GM18517 (cell line): ENCODE measurements around the gene HELZ2.

Experiments used
- ATAC-seq: cut with Tn5 transposase; IDR thresholded peaks from one replicate; pipeline ENCODE4 v1.9.1; 2021; ENCODE audit warnings: mild to moderate bottlenecking, moderate library complexity; ENCODE audit not compliant: unreplicated experiment

HELZ2 gene

GRCh38 chr20:63597651-63598478 is 23.8 kb upstream of the HELZ2 start:
- ATAC-seq: no peak

GRCh38 chr20:63596423-63596822 is 22.4 kb upstream of the HELZ2 start:
- no peak for ATAC-seq

DNA sequence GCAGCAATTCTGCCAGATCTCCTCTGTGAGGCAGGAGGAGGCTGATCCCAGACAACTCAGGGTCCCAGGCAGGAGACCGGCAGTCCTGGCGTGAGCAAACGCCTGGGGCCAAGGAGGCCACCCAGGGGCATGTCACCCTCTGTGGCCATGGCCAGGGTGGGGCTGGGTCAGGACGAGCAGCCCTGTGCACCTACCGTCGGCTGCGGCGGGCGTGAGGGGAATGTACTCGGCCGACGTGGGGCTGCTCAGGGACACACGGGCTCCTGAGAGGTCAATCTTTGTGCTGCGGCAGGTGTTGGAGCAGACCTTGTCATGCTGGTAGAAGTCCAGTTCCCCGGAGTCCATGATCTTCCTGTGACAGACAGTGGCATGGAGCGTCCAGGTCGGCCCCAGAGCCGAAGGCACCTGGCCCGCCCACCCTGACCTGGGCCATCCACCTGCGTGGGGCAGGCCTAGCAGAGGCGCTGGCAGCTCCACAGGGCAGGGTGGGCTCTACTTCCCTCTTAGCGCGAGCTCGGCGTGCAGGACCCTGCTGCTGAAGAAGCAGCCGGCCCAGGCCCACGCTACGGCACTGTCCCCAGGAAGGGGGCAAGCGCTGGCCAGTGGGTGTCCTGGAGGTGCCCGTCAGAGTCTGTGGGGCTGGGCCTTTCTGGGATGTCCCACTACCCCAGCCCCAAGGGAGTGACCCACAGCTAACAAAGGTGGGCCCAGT is 21.5 kb upstream of the HELZ2 start:
- ATAC-seq: no peak

- ATAC-seq: no peak
Observed at GRCh38 chr20:63594043-63594561, 20.1 kb upstream of the HELZ2 start.

GRCh38 chr20:63592661-63593060 is 18.6 kb upstream of the HELZ2 start:
- ATAC-seq: no peak

DNA sequence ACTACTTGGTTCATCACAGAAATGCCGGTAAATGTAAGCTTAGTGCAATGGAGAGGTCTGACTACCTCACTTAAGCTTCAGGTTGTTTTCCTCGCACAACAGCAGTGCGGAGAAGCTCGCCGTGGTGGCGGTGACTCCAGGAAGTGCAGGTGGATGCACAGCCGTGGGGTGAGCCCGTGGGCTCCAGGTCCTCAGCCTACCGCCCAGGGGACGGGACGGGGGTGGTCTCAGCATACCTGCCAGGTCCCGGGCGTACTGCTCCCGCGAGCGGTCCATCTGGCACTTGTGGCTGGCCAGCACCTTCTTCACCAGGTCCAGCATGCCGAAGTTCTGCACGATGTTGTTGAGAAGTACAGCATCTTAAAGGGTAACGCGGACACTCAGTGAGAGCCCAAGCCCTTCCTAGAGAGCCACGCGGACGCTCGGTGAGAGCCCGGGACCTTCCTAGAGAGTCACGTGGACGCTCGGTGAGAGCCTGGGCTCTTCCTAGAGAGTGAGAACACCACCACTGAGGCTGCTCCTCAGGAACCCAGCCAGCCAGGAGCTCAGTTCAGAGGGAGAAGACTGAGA is 17.8 kb upstream of the HELZ2 start:
- ATAC-seq: no peak

DNA sequence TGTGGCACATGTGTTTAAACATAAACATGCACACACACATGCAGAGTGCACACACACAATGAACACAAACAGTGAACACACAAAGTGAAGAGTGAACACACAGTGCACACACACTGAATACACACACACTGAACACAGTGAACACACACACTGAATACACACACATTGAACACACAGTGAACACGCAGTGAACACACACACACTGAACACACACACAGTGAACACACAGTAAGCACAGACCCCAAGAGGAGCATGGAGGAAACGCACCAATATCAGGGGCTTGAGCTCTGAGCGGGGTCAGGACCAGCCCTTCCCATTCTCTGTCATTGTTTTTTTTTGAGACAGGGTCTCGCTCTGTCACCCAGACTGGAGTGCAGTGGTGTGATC is 17.1 kb upstream of the HELZ2 start:
- no peak for ATAC-seq

GRCh38 chr20:63590218-63591146 is 16.4 kb upstream of the HELZ2 start:
- no peak for ATAC-seq

DNA sequence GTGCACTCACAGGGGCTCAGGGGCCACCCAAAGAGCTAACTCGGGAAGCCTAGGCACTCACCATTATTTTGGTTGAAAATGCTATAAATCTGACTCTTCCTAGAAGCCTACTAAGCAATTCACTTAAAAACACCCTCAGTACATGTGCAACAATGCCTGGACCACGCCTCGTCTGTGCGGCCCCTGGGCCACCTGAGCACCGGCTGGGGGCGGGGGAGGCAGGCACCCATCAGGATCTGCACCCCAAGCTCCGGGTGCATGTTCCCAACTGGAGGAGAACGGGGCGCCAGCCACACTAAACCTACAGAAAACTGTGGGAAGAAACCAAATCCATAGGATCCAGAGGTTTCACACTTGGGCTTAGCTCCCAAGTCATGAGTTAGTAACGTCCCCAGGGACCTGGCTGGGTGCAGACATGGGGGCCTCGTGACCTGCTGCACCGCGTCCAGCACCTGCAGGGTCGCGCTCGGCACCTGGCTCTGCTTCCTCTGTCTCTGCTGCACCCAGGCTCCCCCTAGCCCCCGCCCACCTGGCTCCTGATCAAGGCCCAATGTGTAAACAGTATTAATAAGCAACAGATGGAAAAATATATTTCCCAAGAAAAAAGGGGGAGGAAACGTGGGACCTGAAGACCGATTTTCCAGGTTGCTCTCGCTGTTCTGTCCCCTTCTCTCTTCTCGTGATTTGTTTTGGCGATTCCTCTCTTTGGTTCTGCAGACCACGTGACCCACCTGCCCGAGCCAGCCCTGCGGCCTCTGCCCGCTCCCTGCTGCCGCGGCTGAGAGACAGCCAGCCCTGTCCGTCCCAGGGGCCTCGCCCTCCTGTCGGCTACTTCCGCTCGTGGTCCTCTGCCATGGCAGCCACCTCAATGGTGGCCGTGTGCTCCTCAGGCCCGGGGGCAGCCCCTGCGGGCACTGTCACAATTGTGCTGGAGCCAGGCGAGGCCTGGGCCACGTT is 15.5 kb upstream of the HELZ2 start:
- ATAC-seq: no peak

GRCh38 chr20:63588641-63589041 is 14.6 kb upstream of the HELZ2 start:
- ATAC-seq: no peak

DNA sequence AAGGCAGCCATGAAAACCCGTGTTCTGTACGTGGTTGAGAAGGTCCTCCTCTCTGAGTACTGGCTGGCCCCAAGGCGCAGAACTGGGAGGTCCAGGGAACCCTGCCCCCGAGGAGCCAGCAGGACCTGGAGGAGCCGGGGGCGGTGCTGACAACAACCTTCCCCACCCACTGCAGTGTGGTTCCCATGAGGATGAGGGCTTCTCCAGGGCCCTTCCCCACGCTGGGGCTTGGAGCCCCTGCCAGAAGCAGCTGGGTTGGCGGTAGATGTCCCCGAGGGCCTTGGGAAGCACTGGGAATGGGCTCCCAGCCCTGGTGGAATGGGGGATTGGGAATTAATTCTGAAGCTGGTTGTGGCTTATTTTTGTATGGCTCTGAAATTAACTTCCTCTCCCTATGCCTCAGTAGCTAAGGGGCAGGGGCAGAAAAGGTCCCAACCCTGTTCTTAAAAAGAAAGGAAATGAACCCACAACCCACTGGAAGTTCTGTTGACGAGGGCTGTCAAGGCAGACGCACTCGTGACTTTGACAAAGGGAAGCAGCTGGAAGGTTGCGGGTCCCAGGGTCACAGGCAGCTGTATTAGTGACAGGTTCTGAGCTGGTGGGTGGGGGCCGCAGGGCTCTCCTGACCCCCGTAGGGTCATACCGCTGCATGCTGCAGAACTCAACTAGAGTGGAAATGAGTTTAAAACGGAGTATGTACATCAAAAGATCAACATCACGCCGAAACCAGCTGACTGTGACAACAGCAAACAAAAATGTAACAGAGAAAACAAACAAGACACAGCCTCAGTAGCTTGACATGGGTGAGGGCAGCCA is 13.9 kb upstream of the HELZ2 start:
- ATAC-seq: no peak

- ATAC-seq: no peak
Observed at GRCh38 chr20:63587256-63587655, 13.2 kb upstream of the HELZ2 start.

- ATAC-seq: no peak
Observed at GRCh38 chr20:63586797-63587196, 12.8 kb upstream of the HELZ2 start.

- ATAC-seq: no peak
Observed at GRCh38 chr20:63585616-63586565, 11.9 kb upstream of the HELZ2 start.

DNA sequence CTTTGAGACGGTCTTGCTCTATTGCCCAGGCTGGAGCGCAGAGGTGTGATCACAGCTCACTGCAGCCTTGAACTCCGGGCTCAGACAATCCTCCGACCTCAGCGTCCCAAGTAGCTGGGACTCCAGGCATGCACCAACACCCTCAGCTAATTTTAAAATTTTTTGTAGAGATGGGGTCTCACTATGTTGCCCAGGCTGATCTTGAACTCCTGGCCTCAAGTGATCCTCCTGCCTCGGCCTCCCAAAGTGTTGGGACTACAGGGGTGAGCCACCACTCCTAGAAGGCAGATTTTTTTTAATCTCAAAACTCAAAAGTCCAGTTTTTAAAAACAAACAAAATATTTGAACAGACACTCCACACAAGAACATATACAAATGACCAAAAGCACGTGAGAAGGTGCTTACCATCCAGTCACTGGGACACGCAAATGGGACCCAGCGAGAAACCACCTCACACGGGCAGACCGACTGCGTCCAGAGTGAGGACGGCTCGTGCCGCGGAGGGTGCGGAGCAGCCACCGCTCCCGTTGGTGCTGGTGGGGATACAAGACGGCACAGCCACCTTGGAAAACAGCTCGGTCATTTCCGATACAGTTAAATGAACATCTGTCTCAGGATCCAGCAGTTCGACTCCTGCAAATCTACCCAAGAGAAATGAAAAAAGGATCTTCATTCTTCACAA is 8.5 kb upstream of the HELZ2 start:
- ATAC-seq: no peak

DNA sequence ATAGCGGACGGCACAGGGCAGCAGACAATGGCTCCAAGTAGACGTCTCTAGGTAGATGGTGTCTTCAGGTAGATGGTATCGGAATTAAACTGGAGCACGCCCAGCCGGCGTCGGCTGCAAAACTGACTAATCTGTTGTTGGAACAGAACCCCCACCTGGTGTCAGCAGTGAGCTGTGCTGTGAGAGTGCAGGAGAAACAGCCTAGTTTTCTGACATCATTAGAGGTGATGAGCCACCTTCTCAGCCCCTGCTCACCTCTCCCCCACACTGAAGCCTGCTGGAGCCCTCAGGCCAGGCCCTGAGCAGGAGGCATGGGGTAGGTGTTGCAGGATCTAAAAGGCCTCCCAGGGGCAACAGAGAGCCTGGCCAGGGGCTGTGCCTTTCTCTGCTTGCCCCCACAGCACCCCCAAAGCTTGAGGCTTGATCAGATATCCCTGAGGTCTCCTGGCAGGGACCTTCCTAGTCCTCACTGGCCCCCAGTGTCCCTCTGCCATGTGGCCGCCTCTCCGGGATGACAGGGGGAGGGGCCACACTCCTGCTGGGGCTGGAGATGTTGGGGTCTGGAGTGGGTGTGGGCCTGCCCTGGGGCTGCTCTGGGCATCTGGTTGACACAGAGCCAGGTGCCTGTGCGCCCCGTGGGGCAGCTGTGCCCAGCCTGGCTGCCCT is 6.9 kb upstream of the HELZ2 start:
- ATAC-seq: no peak
